AG04450 (cell line): ENCODE measurements around the gene GALNT2. TPM values are rescaled to one million over a fixed set of nuclear protein-coding genes. Genes with fewer than 3 reads are reported as not detected.

Experiments used
- CTCF ChIA-PET: fragments of 300-600, 350-600 bp; formaldehyde crosslinking; extraction: SDS; loops from one replicate; lab custom pipeline; 2022; ENCODE audit warnings: antibody characterized with exemption, inconsistent platforms; lab: Charles Lee
- POLR2A ChIA-PET: fragments of 350-600 bp; formaldehyde crosslinking; extraction: SDS; loops from one replicate; lab custom pipeline; 2021; ENCODE audit warnings: antibody characterized with exemption, inconsistent platforms; lab: Yijun Ruan, JAX
- DNase-seq: peaks from one replicate; pipeline ENCODE4 v3.0.0-alpha.2; 2011; ENCODE audit warnings: low read depth, low spot score
- H3K27ac ChIP-seq: one replicate; pipeline ENCODE4 v1.5.1; 2012; ENCODE audit warnings: low read depth, low read length, control low read depth
- H3K27me3 ChIP-seq: one replicate; pipeline ENCODE4 v1.6.0; 2012; ENCODE audit warnings: low read length; ENCODE audit not compliant: control insufficient read depth, insufficient read depth
- H3K4me3 ChIP-seq: 2 replicates; pipeline ENCODE4 v1.5.1; 2011; ENCODE audit warnings: mild to moderate bottlenecking, low read depth, low read length, control low read depth
- H3K9me3 ChIP-seq: 2 replicates; pipeline ENCODE4 v1.5.1; 2012; ENCODE audit warnings: low read length; ENCODE audit not compliant: control insufficient read depth, insufficient read depth
- polyA plus RNA-seq: library from polyadenylated mRNA; depleted of rRNA; stranded (reverse); fragments of >200 nt; gene quantifications from 2 replicates; pipeline ENCODE4 v1.2.3, GENCODE V29; 2011
- TF ChIP-seq, protein P1 (sequence below): IDR thresholded peaks from 2 replicates; pipeline ENCODE4 v1.5.1; 2011; ENCODE audit warnings: low read depth, low read length, control low read depth, inconsistent platforms

The GALNT2 gene
- polyA plus RNA-seq, 1 experiment, result 121 TPM

DNA sequence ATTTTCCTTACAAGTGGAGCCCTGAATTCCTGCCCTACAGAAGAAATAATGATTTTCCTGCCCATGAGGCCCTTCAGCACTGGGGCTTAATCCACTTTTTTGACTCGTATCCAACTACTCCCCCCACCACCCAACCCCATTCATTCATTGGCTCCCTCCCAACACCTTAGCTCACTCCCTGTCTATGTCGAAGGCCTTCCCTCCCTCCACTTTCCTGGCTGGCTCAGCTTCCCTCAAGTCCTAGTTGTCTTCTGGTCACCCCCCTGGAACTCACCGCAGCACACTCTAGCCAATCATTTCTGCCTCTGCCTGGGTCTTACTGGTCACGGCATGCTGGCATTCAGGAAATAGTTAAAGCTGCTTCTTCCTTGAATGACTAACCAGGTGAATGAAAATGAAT is 240.2 kb downstream of the GALNT2 start:
- peaks cover 3% of the 10 kb centered on the region for H3K27me3 ChIP-seq
- DNase-seq, result no peak
- CTCF ChIA-PET, result no interaction called here
- H3K4me3 ChIP-seq, result no peak overlapping the region
- POLR2A ChIA-PET, result no interaction called here
- no peaks in the 10 kb centered on the region for H3K9me3 ChIP-seq
- H3K27ac ChIP-seq, result no peak overlapping the region
- TF ChIP-seq, protein P1, sequence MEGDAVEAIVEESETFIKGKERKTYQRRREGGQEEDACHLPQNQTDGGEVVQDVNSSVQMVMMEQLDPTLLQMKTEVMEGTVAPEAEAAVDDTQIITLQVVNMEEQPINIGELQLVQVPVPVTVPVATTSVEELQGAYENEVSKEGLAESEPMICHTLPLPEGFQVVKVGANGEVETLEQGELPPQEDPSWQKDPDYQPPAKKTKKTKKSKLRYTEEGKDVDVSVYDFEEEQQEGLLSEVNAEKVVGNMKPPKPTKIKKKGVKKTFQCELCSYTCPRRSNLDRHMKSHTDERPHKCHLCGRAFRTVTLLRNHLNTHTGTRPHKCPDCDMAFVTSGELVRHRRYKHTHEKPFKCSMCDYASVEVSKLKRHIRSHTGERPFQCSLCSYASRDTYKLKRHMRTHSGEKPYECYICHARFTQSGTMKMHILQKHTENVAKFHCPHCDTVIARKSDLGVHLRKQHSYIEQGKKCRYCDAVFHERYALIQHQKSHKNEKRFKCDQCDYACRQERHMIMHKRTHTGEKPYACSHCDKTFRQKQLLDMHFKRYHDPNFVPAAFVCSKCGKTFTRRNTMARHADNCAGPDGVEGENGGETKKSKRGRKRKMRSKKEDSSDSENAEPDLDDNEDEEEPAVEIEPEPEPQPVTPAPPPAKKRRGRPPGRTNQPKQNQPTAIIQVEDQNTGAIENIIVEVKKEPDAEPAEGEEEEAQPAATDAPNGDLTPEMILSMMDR, result no peak

GRCh38 chr1:230308039-230308438 is 241.0 kb downstream of the GALNT2 start:
- DNase-seq, result peak; percentile 7
- H3K4me3 ChIP-seq, result no peak overlapping the region
- CTCF ChIA-PET, result interaction anchor here (1.1 kb wide), 1 partner anchor 647 kb away, joined by 3 read pairs; no protein-coding TSS in a partner anchor

GRCh38 chr1:230308821-230309220 is 241.8 kb downstream of the GALNT2 start:
- TF ChIP-seq, protein P1, result no peak
- Histone ChIP-seq H3K27ac (no peak overlapping the region), H3K9me3 (no peaks in the 10 kb centered on the region), H3K4me3 (no peak overlapping the region), H3K27me3 (peaks cover 4% of the 10 kb centered on the region)
- DNase-seq, result no peak
- CTCF ChIA-PET, result interaction anchor here (1.1 to 2.0 kb wide), 3 partner anchors 407 to 648 kb away, joined by 3 to 14 read pairs (median 4); no protein-coding TSS in a partner anchor
- POLR2A ChIA-PET, result no interaction called here

More at GRCh38 chr1:230308039-230308438, 241.0 kb downstream of the GALNT2 start:
- no peaks in the 10 kb centered on the region for H3K9me3 ChIP-seq
- POLR2A ChIA-PET, result no interaction called here
- H3K27ac ChIP-seq, result no peak overlapping the region
- H3K27me3 ChIP-seq, result peaks cover 3% of the 10 kb centered on the region
- TF ChIP-seq, protein P1, result no peak

GRCh38 chr1:230309646-230310177 is 242.7 kb downstream of the GALNT2 start:
- TF ChIP-seq, protein P1, result no peak
- CTCF ChIA-PET, result interaction anchor here (0.5 to 2.0 kb wide), 9 partner anchors 9 to 795 kb away, joined by 3 to 14 read pairs (median 4); no protein-coding TSS in a partner anchor
- no peak for DNase-seq
- no peak overlapping the region for H3K4me3 ChIP-seq
- no peak overlapping the region for H3K27ac ChIP-seq
- POLR2A ChIA-PET, result no interaction called here
- peaks cover 4% of the 10 kb centered on the region for H3K27me3 ChIP-seq
- no peaks in the 10 kb centered on the region for H3K9me3 ChIP-seq

GRCh38 chr1:230310381-230311163 is 243.5 kb downstream of the GALNT2 start:
- CTCF ChIA-PET, result interaction anchor here (0.5 to 2.9 kb wide), 10 partner anchors 10 to 796 kb away, joined by 3 to 16 read pairs (median 4); no protein-coding TSS in a partner anchor
- peak; percentile 36 for DNase-seq
- POLR2A ChIA-PET, result no interaction called here

More at GRCh38 chr1:230310381-230311163, 243.5 kb downstream of the GALNT2 start:
- Histone ChIP-seq H3K27ac (no peak overlapping the region), H3K27me3 (peaks cover 4% of the 10 kb centered on the region), H3K4me3 (no peak overlapping the region), H3K9me3 (no peaks in the 10 kb centered on the region)
- TF ChIP-seq, protein P1, result peak; percentile 97
